Adrenal gland (tissue), 5 donors: ENCODE measurements around the gene MAFF.
"Not testable (repeated sequence)": the region's sequence is repeated elsewhere in the genome, so short reads cannot be mapped to it uniquely, and the experiment has no call there.

Source experiments
- CTCF ChIP-seq, 6 experiments: fragments of 450-650 bp in 4 of 6; fragments of 200-600 bp in 2 of 6; sonication (generic) in 1 of 6; IDR thresholded peaks; 1 replicate in 5 of 6; 2 replicates in 1 of 6; pipeline versions ENCODE4 v1.5.1 to v1.8.0; 2016 to 2021; ENCODE audit warnings: antibody characterized with exemption in 6 of 6, mild to moderate bottlenecking in 2 of 6, moderate library complexity in 1 of 6
- POLR2A ChIP-seq, 2 donors: fragments of 450-650 bp; IDR thresholded peaks; one replicate each; pipeline ENCODE4 v1.6.1; 2017; ENCODE audit warnings: antibody characterized with exemption in 2 of 2, mild to moderate bottlenecking in 2 of 2, moderate library complexity in 1 of 2
- donor health status: DM: no; HTN: no; CAD: no.

GRCh38 chr22:38233856-38234255, 32.1 kb downstream of the MAFF start:
- not testable (repeated sequence) for TF ChIP-seq POLR2A, CTCF (IDR thresholded peaks at IDR 0.05)
